ENCODE results near the gene PGLYRP2. TPM values are rescaled to one million over a fixed set of nuclear protein-coding genes. Genes with fewer than 3 reads are reported as not detected.
A peak's percentile ranks its signal among the peaks of the same experiment; 100 is the strongest.

PGLYRP2 gene
- polyA plus RNA-seq, 1 donor, result not detected

DNA sequence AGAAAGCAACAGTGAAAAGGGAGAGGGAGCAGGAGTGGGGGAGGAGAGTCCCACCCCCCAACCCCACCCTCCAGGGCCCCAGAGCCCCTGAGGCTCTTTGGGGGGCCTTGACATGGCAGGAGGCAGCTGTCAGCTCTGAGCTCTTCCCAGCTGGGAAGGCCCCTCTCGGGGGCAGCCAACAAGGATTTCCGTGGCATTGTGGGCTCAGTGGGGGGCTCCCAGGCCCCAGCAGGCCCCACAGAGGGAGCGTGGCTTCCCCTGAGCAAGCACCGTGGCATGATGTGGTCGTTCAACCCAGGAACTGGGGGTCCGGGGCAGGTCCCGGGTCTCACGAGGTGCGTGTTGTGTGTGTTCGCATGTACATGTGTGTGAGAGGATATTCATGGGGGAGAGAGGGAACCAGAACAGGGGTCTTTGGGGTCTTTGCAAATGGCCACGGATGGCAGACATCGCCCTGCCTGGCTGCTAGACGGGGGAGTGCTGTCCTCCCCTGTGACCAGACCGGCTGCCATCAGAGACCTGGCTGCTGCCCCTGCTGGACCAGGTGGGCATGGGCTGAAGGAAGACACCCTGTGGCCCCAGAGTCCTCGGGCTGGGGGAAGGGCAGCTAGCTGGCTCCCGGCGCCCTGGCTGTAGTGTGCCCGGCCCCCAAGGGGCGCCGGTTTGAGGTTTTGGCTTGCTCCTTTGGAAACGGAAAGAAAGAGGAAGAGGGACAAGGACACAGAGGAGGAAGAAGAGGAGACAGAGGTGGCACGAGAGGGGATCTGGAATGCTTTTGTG, 56.8 kb downstream of the PGLYRP2 start:
- WGBS (ENCODE audit: insufficient coverage, low lambda C conversion rate), result no CpG with 5 or more reads among the region's 22 CpGs
- no peak for DNase-seq
- Histone ChIP-seq H3K27me3 (ENCODE audit: control insufficient read depth, insufficient read depth, low read length) (no peaks in the 10 kb centered on the region), H3K27ac (ENCODE audit: low read length) (no peak overlapping the region), H3K9me3 (ENCODE audit: control insufficient read depth, low read depth, low read length) (peaks cover 5% of the 10 kb centered on the region), H3K4me3 (ENCODE audit: low read length) (no peak overlapping the region), H3K36me3 (ENCODE audit: control insufficient read depth, insufficient read depth, low read length) (peaks cover 46% of the 10 kb centered on the region), H3K4me1 (ENCODE audit: control insufficient read depth, insufficient read depth, low read length) (peaks cover 4% of the 10 kb centered on the region)

DNA sequence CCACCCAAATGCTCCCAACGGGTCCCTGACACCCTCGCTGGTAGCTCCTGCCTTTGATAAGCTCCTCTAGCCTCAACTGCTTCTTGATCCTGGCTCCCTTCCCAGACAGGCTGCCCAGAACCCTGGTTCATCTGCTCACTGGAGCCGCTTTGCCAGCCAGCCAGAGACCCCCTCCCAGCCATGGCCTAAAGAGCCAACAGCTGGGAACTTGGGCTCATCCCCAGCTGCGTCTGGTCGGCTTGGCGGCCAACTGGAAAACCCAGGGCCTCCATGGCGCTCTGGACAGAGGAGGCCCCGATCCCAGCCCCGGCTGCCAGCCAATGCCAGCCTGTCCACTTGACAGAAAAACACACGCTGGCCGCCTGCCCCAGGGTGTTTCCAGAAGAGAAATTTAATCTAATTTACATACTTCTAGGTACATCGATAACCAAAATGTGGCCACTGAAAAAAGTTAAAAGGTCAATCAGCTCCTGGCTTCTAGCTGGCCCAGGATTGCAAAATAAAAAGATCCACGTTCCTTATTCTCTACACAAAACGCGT, 57.5 kb downstream of the PGLYRP2 start:
- DNase-seq, result peak in 1 of 2 donors; percentile 14
- Histone ChIP-seq H3K9me3 (ENCODE audit: control insufficient read depth, low read depth, low read length) (peaks cover 5% of the 10 kb centered on the region), H3K4me3 (ENCODE audit: low read length) (no peak overlapping the region), H3K36me3 (ENCODE audit: control insufficient read depth, insufficient read depth, low read length) (peaks cover 39% of the 10 kb centered on the region), H3K4me1 (ENCODE audit: control insufficient read depth, insufficient read depth, low read length) (peaks cover 4% of the 10 kb centered on the region), H3K27me3 (ENCODE audit: control insufficient read depth, insufficient read depth, low read length) (no peaks in the 10 kb centered on the region), H3K27ac (ENCODE audit: low read length) (no peak overlapping the region)
- WGBS (ENCODE audit: insufficient coverage, low lambda C conversion rate), result no CpG with 5 or more reads among the region's 15 CpGs

DNA sequence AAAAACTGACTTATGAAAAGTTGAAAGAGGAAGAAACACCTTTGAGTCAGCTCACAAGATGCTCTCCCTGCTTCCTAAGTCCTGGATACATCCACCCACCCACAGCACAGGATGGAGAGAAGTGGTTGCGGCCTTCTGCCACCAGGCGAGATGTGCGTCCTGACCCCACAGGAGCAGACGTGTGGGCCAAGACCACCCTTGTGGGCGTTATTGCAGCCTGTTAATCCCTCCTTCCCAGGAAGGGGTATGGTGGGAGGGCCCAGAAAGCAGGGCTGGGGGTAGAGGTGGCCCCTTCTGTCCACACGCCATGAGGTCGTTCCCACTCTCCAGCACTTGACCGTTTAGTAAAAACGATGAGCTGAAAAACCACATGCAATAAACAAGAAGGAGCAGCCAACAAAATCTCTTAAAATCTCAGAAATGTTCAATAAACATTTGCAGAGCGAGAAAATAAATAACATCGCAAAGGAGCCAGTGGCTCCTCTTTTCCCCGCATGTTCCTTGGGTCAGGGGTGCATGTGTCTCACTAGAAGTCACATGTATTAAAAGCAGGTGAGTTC, 58.1 kb downstream of the PGLYRP2 start:
- H3K4me3 ChIP-seq (ENCODE audit: low read length), result no peak overlapping the region
- no peaks in the 10 kb centered on the region for H3K27me3 ChIP-seq (ENCODE audit: control insufficient read depth, insufficient read depth, low read length)
- peak in 1 of 2 donors; percentile 17 for DNase-seq
- H3K4me1 ChIP-seq (ENCODE audit: control insufficient read depth, insufficient read depth, low read length), result peaks cover 4% of the 10 kb centered on the region
- H3K36me3 ChIP-seq (ENCODE audit: control insufficient read depth, insufficient read depth, low read length), result peaks cover 36% of the 10 kb centered on the region
- no peak overlapping the region for H3K27ac ChIP-seq (ENCODE audit: low read length)
- peaks cover 5% of the 10 kb centered on the region for H3K9me3 ChIP-seq (ENCODE audit: control insufficient read depth, low read depth, low read length)
- no CpG with 5 or more reads among the region's 12 CpGs for WGBS (ENCODE audit: insufficient coverage, low lambda C conversion rate)

DNA sequence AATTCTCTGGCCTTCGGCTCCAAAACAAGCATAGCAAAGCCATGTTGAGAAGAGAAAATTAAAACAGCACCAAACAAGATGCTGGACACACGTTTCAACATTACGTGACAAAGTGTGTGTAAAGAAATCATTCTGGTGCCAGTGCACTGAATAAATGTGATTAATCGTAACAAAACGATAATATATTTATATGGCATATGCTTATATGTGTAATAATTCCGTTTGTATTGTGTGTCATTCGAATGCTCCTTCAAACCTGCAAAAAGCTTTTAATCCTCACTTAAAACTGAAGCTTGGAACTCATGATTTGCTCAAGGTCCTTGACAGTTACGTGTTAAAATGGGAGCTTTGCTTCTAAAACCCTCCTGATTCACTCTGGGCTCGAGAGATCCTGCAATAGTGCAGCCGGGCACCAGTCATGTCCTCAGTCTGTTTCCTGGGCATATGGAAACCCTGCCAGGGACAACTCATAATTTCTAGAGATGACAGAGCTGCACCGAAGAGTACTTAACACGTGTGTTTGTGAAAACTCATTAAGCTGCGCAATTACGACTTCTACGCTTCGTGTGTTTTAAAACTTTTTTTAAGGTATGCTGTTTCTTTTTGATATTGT, 59.8 kb downstream of the PGLYRP2 start:
- Histone ChIP-seq H3K4me3 (ENCODE audit: low read length) (peak overlapping the region; percentile 23), H3K4me1 (ENCODE audit: control insufficient read depth, insufficient read depth, low read length) (peaks cover 4% of the 10 kb centered on the region), H3K36me3 (ENCODE audit: control insufficient read depth, insufficient read depth, low read length) (peaks cover 30% of the 10 kb centered on the region), H3K27me3 (ENCODE audit: control insufficient read depth, insufficient read depth, low read length) (no peaks in the 10 kb centered on the region), H3K9me3 (ENCODE audit: control insufficient read depth, low read depth, low read length) (peaks cover 5% of the 10 kb centered on the region), H3K27ac (ENCODE audit: low read length) (no peak overlapping the region)
- no CpG with 5 or more reads among the region's 16 CpGs for WGBS (ENCODE audit: insufficient coverage, low lambda C conversion rate)
- no peak for DNase-seq

Other genes starting within 250 kb of the PGLYRP2 start
- gene EPHX3, start 247.1 kb downstream of the PGLYRP2 start, polyA plus RNA-seq, result 0.69 TPM
- 39.1 TPM for gene BRD4, start 147.0 kb downstream of the PGLYRP2 start, polyA plus RNA-seq
- gene AKAP8, start 99.7 kb downstream of the PGLYRP2 start, polyA plus RNA-seq, result 28.1 TPM
- 74.7 TPM for gene AKAP8L, start 60.5 kb downstream of the PGLYRP2 start, polyA plus RNA-seq
- 22.7 TPM for gene WIZ, start 29.5 kb downstream of the PGLYRP2 start, polyA plus RNA-seq
- gene RASAL3, start 15.0 kb downstream of the PGLYRP2 start, polyA plus RNA-seq, result 2.8 TPM
- gene CYP4F22, start 29.0 kb upstream of the PGLYRP2 start, polyA plus RNA-seq, result 0.04 TPM
- not detected for gene CYP4F8, start 135.7 kb upstream of the PGLYRP2 start, polyA plus RNA-seq
- gene CYP4F3, start 161.4 kb upstream of the PGLYRP2 start, polyA plus RNA-seq, result 6.1 TPM
- gene CYP4F12, start 193.6 kb upstream of the PGLYRP2 start, polyA plus RNA-seq, result 102 TPM
- not detected for gene OR10H2, start 248.5 kb upstream of the PGLYRP2 start, polyA plus RNA-seq